ENCODE results near the gene ZNF280B. TPM values are rescaled to one million over a fixed set of nuclear protein-coding genes. Genes with fewer than 3 reads are reported as not detected.
"Not testable (repeated sequence)": the region's sequence is repeated elsewhere in the genome, so short reads cannot be mapped to it uniquely, and the experiment has no call there.

The ZNF280B gene
- total and polyA plus RNA-seq, 2 donors (not counting 1 experiment from before 2014, with no cell fraction given), result 0.67 to 3.5 TPM

DNA sequence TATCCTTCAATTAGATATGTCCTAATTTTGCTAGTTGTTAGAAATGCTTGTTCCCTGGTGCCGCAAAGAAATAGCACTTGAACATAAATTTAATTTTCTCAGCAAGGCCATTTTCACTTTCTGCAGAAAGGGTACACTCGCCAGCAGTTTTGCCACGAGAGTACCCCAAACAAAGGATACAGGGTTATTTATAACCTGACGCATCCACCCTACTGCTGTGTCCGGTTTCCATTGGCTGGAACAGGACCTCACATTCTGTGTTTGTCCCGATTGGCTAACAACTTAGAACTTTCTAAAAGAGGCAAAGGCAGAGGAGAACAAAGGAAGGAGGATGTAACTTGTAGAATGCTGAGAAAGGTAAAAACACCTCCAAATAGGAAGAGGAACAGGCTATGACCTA lies 1.4 kb upstream of the ZNF280B start:
- H3K27ac ChIP-seq (ENCODE audit: low read length in 2 of 2); H3K9ac ChIP-seq (ENCODE audit: low read length); H3K4me1 Mint-ChIP-seq; H2AFZ ChIP-seq (ENCODE audit: insufficient read depth, low read depth, low read length, poor library complexity, severe bottlenecking); H3K9me3 Mint-ChIP-seq (ENCODE audit: insufficient read depth); H3K27ac Mint-ChIP-seq; H3K79me2 ChIP-seq (ENCODE audit: control insufficient read depth, insufficient read depth, low read length); H3K27me3 ChIP-seq (replicated peaks in 1 of 4; ENCODE audit: control extremely low read depth in 1 of 4, control insufficient read depth in 3 of 4, insufficient read depth in 4 of 4, low read length in 3 of 4); H3K4me2 ChIP-seq (replicated peaks; ENCODE audit: low read depth, low read length, poor library complexity, severe bottlenecking); H4K20me1 ChIP-seq (ENCODE audit: control insufficient read depth, insufficient read depth, low read length, poor library complexity, severe bottlenecking); CTCF ChIA-PET; ATAC-seq (ENCODE audit: low read depth); H3K4me3 ChIP-seq (ENCODE audit: control extremely low read depth in 1 of 5, extremely low read depth in 1 of 5, insufficient read depth in 1 of 5, low read depth in 2 of 5, low read length in 4 of 5); POLR2A ChIA-PET; H3K9me3 ChIP-seq (ENCODE audit: control extremely low read depth in 1 of 3, control insufficient read depth in 2 of 3, insufficient read depth in 1 of 3, low read length in 2 of 3); H3K36me3 ChIP-seq (replicated peaks in 1 of 2; ENCODE audit: control extremely low read depth in 1 of 2, control insufficient read depth in 1 of 2, extremely low read depth in 1 of 2, insufficient read depth in 2 of 2, low read length in 1 of 2); DNase-seq: not testable (repeated sequence)
- intact Hi-C loops (cut with micrococcal nuclease), result loop anchor here (5.0 kb wide), 1 partner anchor 58 kb away; no protein-coding TSS in a partner anchor
- Mint-ChIP-seq H3K27me3 (peaks cover 11% of the 10 kb centered on the region), H3K4me3 (peak overlapping the region; percentile 41)
- WGBS (ENCODE audit: insufficient coverage), result 89% methylated on average over 3 of the region's 6 CpGs
- peaks cover 7 to 16% of the 10 kb centered on the region in 2 donors for H3K4me1 ChIP-seq (ENCODE audit: control insufficient read depth in 2 of 2, insufficient read depth in 2 of 2, low read length in 2 of 2)

DNA sequence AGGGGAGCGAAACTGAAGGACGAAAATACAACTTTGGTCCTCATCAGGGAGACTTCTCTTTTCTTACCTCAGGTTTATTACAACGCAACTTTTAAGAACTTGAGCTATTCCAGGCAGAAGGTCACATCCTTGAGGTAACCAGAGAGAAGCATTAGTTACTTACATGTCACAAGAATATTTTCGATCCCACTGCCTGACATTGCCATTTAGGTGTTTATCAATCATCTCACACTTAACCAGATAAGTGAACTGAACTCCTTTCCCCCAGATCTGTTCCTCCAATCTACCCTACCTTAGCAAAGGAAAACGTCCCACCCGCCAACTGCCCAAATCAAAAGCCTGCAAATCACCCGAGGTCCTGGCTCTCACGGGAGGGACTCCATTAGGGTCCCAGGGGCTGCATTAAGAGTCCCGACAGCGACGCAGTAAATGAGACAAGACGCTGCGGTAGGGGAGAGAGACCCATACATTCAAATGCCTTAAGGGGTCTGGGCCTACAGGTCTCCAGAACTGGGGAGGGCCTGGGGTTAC lies 734 bp downstream of the ZNF280B start:
- Histone ChIP-seq H2AFZ (ENCODE audit: insufficient read depth, low read depth, low read length, poor library complexity, severe bottlenecking) (peak overlapping the region; percentile 96), H3K27ac (ENCODE audit: low read length in 2 of 2) (peak overlapping the region in 1 of 2 donors; percentile 67), H3K9ac (ENCODE audit: low read length) (peak overlapping the region; percentile 79), H3K9me3 (ENCODE audit: control extremely low read depth in 1 of 3, control insufficient read depth in 2 of 3, insufficient read depth in 1 of 3, low read length in 2 of 3) (peaks cover 0 to 8% (median 5%) of the 10 kb centered on the region in 3 donors), H3K79me2 (ENCODE audit: control insufficient read depth, insufficient read depth, low read length) (no peaks in the 10 kb centered on the region), H3K4me1 (ENCODE audit: control insufficient read depth in 2 of 2, insufficient read depth in 2 of 2, low read length in 2 of 2) (peaks cover 7 to 16% of the 10 kb centered on the region in 2 donors), H3K27me3 (replicated peaks in 1 of 4; ENCODE audit: control extremely low read depth in 1 of 4, control insufficient read depth in 3 of 4, insufficient read depth in 4 of 4, low read length in 3 of 4) (no peaks in the 10 kb centered on the region), H3K4me3 (ENCODE audit: control extremely low read depth in 1 of 5, extremely low read depth in 1 of 5, insufficient read depth in 1 of 5, low read depth in 2 of 5, low read length in 4 of 5) (peak overlapping the region; percentile 4 to 80 (median 73)), H3K36me3 (replicated peaks in 1 of 2; ENCODE audit: control extremely low read depth in 1 of 2, control insufficient read depth in 1 of 2, extremely low read depth in 1 of 2, insufficient read depth in 2 of 2, low read length in 1 of 2) (peaks cover 0 to 8% of the 10 kb centered on the region in 2 experiments), H4K20me1 (ENCODE audit: control insufficient read depth, insufficient read depth, low read length, poor library complexity, severe bottlenecking) (no peaks in the 10 kb centered on the region), H3K4me2 (replicated peaks; ENCODE audit: low read depth, low read length, poor library complexity, severe bottlenecking) (peak overlapping the region; percentile 94)
- ChIA-PET POLR2A (no interaction called here), CTCF (interaction anchor here (1.1 to 2.4 kb wide), 5 partner anchors 31 to 281 kb away, joined by 3 to 12 read pairs (median 3); no protein-coding TSS in a partner anchor)
- DNase-seq (peak; percentile 7), ATAC-seq (ENCODE audit: low read depth) (no peak)
- Mint-ChIP-seq H3K27ac (peak overlapping the region; percentile 59), H3K27me3 (peaks cover 2% of the 10 kb centered on the region), H3K4me1 (peaks cover 10% of the 10 kb centered on the region), H3K4me3 (peak overlapping the region; percentile 71), H3K9me3 (ENCODE audit: insufficient read depth) (peaks cover 2% of the 10 kb centered on the region)
- WGBS (ENCODE audit: insufficient coverage), result 35% methylated on average over 9 of the region's 13 CpGs
- intact Hi-C loops (cut with micrococcal nuclease), result loop anchor here (5.0 kb wide), 1 partner anchor 56 kb away; no protein-coding TSS in a partner anchor
- TF ChIP-seq, protein P1, sequence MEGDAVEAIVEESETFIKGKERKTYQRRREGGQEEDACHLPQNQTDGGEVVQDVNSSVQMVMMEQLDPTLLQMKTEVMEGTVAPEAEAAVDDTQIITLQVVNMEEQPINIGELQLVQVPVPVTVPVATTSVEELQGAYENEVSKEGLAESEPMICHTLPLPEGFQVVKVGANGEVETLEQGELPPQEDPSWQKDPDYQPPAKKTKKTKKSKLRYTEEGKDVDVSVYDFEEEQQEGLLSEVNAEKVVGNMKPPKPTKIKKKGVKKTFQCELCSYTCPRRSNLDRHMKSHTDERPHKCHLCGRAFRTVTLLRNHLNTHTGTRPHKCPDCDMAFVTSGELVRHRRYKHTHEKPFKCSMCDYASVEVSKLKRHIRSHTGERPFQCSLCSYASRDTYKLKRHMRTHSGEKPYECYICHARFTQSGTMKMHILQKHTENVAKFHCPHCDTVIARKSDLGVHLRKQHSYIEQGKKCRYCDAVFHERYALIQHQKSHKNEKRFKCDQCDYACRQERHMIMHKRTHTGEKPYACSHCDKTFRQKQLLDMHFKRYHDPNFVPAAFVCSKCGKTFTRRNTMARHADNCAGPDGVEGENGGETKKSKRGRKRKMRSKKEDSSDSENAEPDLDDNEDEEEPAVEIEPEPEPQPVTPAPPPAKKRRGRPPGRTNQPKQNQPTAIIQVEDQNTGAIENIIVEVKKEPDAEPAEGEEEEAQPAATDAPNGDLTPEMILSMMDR (IDR thresholded peaks at IDR 0.05), result no peak
- TF ChIP-seq EZH2 (IDR thresholded peaks at IDR 0.05; ENCODE audit: borderline replicate concordance, insufficient read depth, low read depth, low read length, poor library complexity, severe bottlenecking), result no peak
